ENCODE results near the gene PDCD1.
"Not testable (repeated sequence)": the region's sequence is repeated elsewhere in the genome, so short reads cannot be mapped to it uniquely, and the experiment has no call there.

PDCD1 gene

DNA sequence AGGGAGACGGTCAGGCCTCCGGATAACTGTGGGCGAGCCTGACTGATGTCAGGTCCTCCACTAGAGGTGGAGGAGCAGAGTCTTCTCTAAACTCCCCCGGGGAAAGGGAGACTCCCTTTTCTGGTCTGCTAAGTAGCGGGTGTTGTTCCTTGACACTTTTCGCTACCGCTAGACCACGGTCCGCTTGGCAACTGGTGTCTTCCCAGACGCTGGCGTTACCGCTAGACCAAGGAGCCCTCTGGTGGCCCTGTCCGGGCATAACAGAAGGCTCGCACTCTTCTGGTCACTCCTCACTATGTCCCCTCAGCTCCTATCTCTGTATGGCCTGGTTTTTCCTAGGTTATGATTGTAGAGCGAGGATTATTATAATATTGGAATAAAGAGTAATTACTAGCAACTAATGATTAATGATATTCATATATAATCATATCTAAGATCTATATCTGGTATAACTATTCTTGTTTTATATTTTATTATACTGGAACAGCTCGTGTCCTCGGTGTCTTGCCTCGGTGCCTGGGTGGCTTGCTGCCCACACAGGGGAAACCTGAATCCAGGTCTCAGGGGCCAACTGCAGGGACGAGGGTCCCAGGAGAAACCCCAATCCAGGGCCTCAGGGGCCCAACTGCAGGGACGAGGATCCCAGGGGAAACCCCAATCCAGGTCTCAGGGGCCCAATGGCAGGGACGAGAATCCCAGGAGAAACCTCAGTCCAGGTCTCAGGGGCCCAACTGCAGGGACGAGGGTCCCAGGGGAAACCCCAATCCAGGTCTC lies 17.2 kb upstream of the PDCD1 start:
- DNase-seq (ENCODE audit: low read depth): peak; percentile 88
- not testable (repeated sequence) for H3K4me3 ChIP-seq (ENCODE audit: low read depth, low read length)
- TF ChIP-seq, protein P1, sequence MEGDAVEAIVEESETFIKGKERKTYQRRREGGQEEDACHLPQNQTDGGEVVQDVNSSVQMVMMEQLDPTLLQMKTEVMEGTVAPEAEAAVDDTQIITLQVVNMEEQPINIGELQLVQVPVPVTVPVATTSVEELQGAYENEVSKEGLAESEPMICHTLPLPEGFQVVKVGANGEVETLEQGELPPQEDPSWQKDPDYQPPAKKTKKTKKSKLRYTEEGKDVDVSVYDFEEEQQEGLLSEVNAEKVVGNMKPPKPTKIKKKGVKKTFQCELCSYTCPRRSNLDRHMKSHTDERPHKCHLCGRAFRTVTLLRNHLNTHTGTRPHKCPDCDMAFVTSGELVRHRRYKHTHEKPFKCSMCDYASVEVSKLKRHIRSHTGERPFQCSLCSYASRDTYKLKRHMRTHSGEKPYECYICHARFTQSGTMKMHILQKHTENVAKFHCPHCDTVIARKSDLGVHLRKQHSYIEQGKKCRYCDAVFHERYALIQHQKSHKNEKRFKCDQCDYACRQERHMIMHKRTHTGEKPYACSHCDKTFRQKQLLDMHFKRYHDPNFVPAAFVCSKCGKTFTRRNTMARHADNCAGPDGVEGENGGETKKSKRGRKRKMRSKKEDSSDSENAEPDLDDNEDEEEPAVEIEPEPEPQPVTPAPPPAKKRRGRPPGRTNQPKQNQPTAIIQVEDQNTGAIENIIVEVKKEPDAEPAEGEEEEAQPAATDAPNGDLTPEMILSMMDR (IDR thresholded peaks at IDR 0.05; ENCODE audit: insufficient read depth, low read depth, low read length, missing control alignments): peak; percentile 29

DNA sequence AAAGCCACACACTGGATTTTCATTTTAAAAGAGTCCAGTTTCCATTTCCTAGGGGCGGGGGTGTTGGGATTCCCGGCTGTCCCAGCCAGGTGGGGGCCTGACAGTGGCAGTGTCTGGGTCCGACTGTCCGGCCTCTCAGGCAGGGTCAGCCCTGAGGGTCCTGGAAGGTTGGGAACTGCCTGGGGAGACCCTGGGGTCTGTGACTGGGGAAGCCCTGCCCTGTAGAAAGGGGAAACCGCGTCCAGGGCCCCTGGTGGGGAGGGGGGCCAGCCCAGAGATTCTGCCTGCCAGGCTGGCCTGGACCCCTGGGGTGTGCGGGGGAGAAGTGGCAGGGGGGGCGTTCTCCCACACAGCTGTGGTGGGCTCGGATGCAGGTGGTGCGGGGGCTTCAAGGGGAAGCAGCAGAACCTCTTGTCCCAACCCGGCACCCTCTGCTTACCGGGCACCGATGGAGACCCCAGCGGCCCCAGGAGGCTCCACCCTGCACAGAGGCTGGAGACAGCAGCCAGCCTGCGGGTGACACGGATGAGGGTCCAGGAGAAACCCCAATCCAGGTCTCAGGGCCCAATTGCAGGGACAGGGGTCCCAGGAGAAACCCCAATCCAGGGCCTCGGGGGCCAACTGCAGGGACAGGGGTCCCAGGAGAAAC lies 15.7 kb upstream of the PDCD1 start:
- H3K4me3 ChIP-seq (ENCODE audit: low read depth, low read length): no peak overlapping the region
- TF ChIP-seq, protein P1 (IDR thresholded peaks at IDR 0.05; ENCODE audit: insufficient read depth, low read depth, low read length, missing control alignments): no peak
- no peak for DNase-seq (ENCODE audit: low read depth)

DNA sequence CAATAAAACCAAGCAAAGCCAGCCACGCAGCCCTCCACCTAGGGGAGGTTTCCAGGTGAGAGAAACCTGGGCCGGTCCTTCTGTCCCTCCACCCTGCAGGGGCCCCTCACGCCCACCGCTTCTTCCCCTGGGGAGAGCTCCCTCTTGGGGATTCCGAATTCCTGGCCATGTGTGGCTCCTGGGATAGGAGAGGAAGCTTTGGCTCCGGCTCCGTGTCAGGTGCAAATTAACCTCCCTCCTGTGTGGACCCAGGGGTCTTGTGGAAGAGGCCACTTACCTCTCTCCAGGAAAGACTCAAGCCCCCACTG lies 15.1 kb upstream of the PDCD1 start:
- TF ChIP-seq, protein P1 (IDR thresholded peaks at IDR 0.05; ENCODE audit: insufficient read depth, low read depth, low read length, missing control alignments): no peak
- no peak overlapping the region for H3K4me3 ChIP-seq (ENCODE audit: low read depth, low read length)
- DNase-seq (ENCODE audit: low read depth): no peak

DNA sequence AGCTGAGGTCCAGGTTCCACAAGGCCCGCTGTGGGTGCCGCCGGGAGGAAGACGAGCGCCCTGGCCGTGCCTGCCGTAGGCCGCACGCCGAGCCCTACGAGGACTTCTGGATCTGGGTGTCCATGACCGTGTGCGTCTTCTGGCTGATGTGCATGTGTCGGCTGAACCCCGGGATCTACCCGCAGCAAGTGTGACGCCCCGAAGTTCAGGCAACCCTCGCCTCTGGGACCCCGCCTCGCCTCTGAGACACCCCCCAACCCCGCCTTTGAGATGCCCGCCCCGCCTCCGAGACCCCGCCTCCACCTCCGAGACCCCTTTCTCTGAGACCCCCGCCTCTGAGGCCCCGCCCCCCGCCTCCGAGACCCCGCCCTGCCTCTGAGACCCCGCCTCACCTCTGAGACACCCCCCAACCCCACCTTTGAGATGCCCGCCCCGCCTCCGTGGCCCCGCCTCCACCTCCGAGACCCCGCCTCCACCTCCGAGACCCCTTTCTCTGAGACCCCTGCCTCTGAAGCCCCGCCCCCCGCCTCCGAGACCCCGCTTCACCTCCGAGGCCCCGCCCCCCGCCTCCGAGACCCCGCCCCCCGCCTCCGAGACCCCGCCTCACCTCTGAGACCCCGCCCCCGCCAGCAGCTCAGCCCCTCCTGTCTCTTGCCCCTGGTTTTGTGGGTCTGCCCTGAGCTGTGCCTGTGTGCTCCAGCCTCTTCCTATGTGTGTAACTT lies 14.5 kb upstream of the PDCD1 start:
- TF ChIP-seq, protein P1 (IDR thresholded peaks at IDR 0.05; ENCODE audit: insufficient read depth, low read depth, low read length, missing control alignments): no peak
- DNase-seq (ENCODE audit: low read depth): no peak
- H3K4me3 ChIP-seq (ENCODE audit: low read depth, low read length): no peak overlapping the region

DNA sequence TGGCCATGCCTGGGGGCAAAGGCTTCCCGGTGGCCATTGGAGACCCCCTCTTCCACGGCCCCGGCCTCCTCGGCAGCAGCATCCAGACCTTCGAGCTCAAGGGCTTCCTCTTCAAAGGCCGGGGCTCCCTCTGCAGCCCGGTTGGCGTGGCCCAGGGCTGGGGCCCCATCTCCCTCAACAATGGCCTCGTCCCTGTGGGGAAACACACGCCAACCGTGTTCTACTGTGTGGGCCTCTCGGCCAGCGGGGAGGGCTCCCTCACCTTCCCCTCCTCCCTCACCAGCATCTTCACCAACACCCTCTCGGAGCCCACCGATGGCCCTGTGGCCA lies 13.6 kb upstream of the PDCD1 start:
- TF ChIP-seq, protein P1 (IDR thresholded peaks at IDR 0.05; ENCODE audit: insufficient read depth, low read depth, low read length, missing control alignments): no peak
- DNase-seq (ENCODE audit: low read depth): no peak

DNA sequence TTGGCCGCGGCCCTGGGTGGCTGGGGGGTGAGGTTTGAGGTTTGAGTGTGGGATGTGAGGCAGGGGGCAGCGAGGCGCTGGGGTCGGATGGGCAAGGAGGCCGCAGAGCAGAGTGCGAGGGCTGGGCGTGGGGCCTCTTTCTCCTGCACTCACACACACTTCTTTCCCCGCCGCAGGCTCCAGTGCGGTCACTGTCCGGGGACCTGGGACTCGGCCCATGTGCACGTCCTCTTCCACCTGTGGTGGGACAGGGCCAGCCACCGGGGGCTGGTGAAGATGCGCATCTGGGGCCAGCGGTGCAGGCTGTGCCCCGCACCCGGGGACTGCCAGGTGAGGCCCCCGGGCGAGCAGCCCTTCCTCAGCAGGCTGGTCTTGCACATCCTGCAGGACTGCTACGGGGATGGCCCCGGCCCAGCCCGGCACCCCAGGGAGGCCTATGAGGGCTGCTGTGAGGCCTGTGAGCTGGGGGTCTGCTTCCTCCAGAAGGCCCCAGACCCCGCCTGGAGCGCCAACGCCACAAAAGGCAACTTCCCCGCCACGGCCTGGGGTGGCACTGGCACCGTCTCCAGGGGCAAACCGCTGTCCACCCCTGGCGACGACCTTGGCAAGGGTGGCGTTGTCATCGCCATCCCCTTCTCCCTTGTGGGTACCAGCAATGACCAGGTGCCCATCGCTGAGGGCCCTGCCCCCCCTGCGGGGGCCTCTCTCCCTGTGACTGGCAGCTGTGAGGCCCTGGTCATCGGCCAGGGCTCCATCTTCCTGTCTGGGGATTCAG lies 13.0 kb upstream of the PDCD1 start:
- TF ChIP-seq, protein P1 (IDR thresholded peaks at IDR 0.05; ENCODE audit: insufficient read depth, low read depth, low read length, missing control alignments): no peak
- no peak overlapping the region for H3K4me3 ChIP-seq (ENCODE audit: low read depth, low read length)
- no peak for DNase-seq (ENCODE audit: low read depth)

More for the DNA sequence above, 13.6 kb upstream of the PDCD1 start:
- H3K4me3 ChIP-seq (ENCODE audit: low read depth, low read length): no peak overlapping the region
